GM23248 (cell line): ENCODE data around the gene SMIM38. TPM values are rescaled to one million over a fixed set of nuclear protein-coding genes. Genes with fewer than 3 reads are reported as not detected.

ENCODE experiments used
- DNase-seq: peaks from one replicate; pipeline ENCODE4 v3.0.0-alpha.2; 2015
- H2AFZ ChIP-seq: fragments of 200-600 bp; sonication (generic); 2 replicates; pipeline ENCODE4 v1.6.1; 2016; ENCODE audit warnings: antibody characterized with exemption
- H3F3A ChIP-seq: fragments of 200-600 bp; sonication (generic); 2 replicates; pipeline ENCODE4 v1.6.1; 2016; ENCODE audit warnings: mild to moderate bottlenecking, antibody characterized with exemption, mixed run types; ENCODE audit not compliant: insufficient read depth
- H3K27ac ChIP-seq: fragments of 200-600 bp; sonication (generic); 2 replicates; pipeline ENCODE4 v1.5.1; 2016; ENCODE audit warnings: mild to moderate bottlenecking
- H3K27me3 ChIP-seq: fragments of 200-600 bp; sonication (generic); replicated peaks from 2 replicates; pipeline ENCODE4 v1.6.1; 2016; ENCODE audit warnings: mild to moderate bottlenecking; ENCODE audit not compliant: insufficient read depth
- H3K36me3 ChIP-seq: fragments of 200-600 bp; sonication (generic); 2 replicates; pipeline ENCODE4 v1.6.1; 2016; ENCODE audit warnings: low read depth, mild to moderate bottlenecking
- H3K4me1 ChIP-seq: fragments of 200-600 bp; sonication (generic); 2 replicates; pipeline ENCODE4 v1.6.1; 2016; ENCODE audit warnings: mild to moderate bottlenecking; ENCODE audit not compliant: insufficient read depth
- H3K4me2 ChIP-seq: fragments of 200-600 bp; sonication (generic); one replicate; pipeline ENCODE4 v1.6.1; 2016; ENCODE audit warnings: mild to moderate bottlenecking; ENCODE audit not compliant: unreplicated experiment
- H3K4me3 ChIP-seq: fragments of 200-600 bp; sonication (generic); 2 replicates; pipeline ENCODE4 v1.5.1; 2016; ENCODE audit warnings: mild to moderate bottlenecking
- H3K79me2 ChIP-seq: fragments of 200-600 bp; sonication (generic); 2 replicates; pipeline ENCODE4 v1.6.1; 2016; ENCODE audit warnings: mild to moderate bottlenecking; ENCODE audit not compliant: insufficient read depth
- H3K9ac ChIP-seq: fragments of 200-600 bp; sonication (generic); 2 replicates; pipeline ENCODE4 v1.6.1; 2016; ENCODE audit warnings: mild to moderate bottlenecking
- H3K9me2 ChIP-seq: fragments of 200-600 bp; sonication (generic); 2 replicates; pipeline ENCODE4 v1.6.1; 2016; ENCODE audit warnings: mixed run types, mild to moderate bottlenecking, moderate library complexity; ENCODE audit not compliant: insufficient read depth
- H3K9me3 ChIP-seq: fragments of 200-600 bp; sonication (generic); one replicate; pipeline ENCODE4 v1.6.1; 2017; ENCODE audit warnings: low read depth
- H4K20me1 ChIP-seq: fragments of 200-600 bp; sonication (generic); 2 replicates; pipeline ENCODE4 v1.6.0; 2016; ENCODE audit not compliant: insufficient read depth
- EZH2 ChIP-seq: fragments of 200-600 bp; sonication (generic); IDR thresholded peaks from 2 replicates; pipeline ENCODE4 v1.6.1; 2018; ENCODE audit warnings: antibody characterized with exemption, mild to moderate bottlenecking; ENCODE audit not compliant: insufficient read depth, poor library complexity, severe bottlenecking
- EZH2phosphoT487 ChIP-seq: fragments of 200-600 bp; sonication (generic); IDR thresholded peaks from 2 replicates; pipeline ENCODE4 v1.6.1; 2018; ENCODE audit warnings: antibody characterized with exemption, moderate library complexity, mild to moderate bottlenecking, low read depth; ENCODE audit not compliant: insufficient read depth
- WGBS, 2 experiments: methylation state at CpG; one replicate each; pipeline ENCODE4 v1.1.6; 2015 to 2017; ENCODE audit warnings: low lambda C conversion rate in 2 of 2, low coverage in 1 of 2; ENCODE audit errors: missing lambda C conversion rate in 2 of 2; 5-methylcytosine and 5-hydroxymethylcytosine counted together
- in situ Hi-C: fragments of 300-500 bp; cut with MboI; formaldehyde crosslinking; loops from 2 replicates; pipeline ENCODE4 v1.15.0; 2020
- polyA plus RNA-seq: library from polyadenylated mRNA; unstranded; fragments of >200 nt; fragmentation: Nextera tagmentation; extraction: Ambion mirVana; gene quantifications from 2 replicates; pipeline ENCODE4 v1.2.1, GENCODE V29; 2016
- total RNA-seq: library from RNA; depleted of rRNA; stranded (reverse); fragments of >200 nt; shearing (Covaris generic); gene quantifications from 2 replicates; pipeline ENCODE4 v1.2.3, GENCODE V29; 2014

SMIM38 gene
- total and polyA plus RNA-seq, 2 experiments from 2014 or later = not detected

GRCh38 chr11:69154211-69154913, 1.4 kb upstream of the SMIM38 start:
- no peaks in the 10 kb centered on the region for H3K36me3 ChIP-seq
- DNase-seq = no peak
- WGBS, 2 experiments = 78 to 87% methylated on average over 16 to 21 of the region's 21 CpGs
- H3F3A ChIP-seq = no peaks in the 10 kb centered on the region
- in situ Hi-C loops = no loop called here
- no peaks in the 10 kb centered on the region for H3K27me3 ChIP-seq
- no peak overlapping the region for H3K27ac ChIP-seq
- H4K20me1 ChIP-seq = no peaks in the 10 kb centered on the region
- no peak for TF ChIP-seq EZH2phosphoT487
- no peak for TF ChIP-seq EZH2
- peaks cover 5% of the 10 kb centered on the region; the same call in 1 of the 2 replicates for H3K4me1 ChIP-seq
- H3K79me2 ChIP-seq = no peaks in the 10 kb centered on the region
- H3K9me2 ChIP-seq = no peaks in the 10 kb centered on the region
- H2AFZ ChIP-seq = no peak overlapping the region
- no peaks in the 10 kb centered on the region for H3K9me3 ChIP-seq
- H3K9ac ChIP-seq = no peak overlapping the region
- H3K4me3 ChIP-seq = no peak overlapping the region
- H3K4me2 ChIP-seq = no peak overlapping the region

GRCh38 chr11:69154938-69155301, 815 bp upstream of the SMIM38 start:
- Histone ChIP-seq H3K9me3 (no peaks in the 10 kb centered on the region), H3K4me2 (no peak overlapping the region), H3K27ac (no peak overlapping the region), H3K4me3 (no peak overlapping the region), H3F3A (no peaks in the 10 kb centered on the region), H4K20me1 (no peaks in the 10 kb centered on the region), H3K36me3 (no peaks in the 10 kb centered on the region), H2AFZ (no peak overlapping the region), H3K4me1 (peaks cover 5% of the 10 kb centered on the region; the same call in 1 of the 2 replicates), H3K9me2 (no peaks in the 10 kb centered on the region), H3K27me3 (no peaks in the 10 kb centered on the region), H3K9ac (no peak overlapping the region), H3K79me2 (no peaks in the 10 kb centered on the region)
- 92 to 94% methylated on average over 10 of the region's 10 CpGs for WGBS, 2 experiments
- no peak for TF ChIP-seq EZH2phosphoT487
- no peak for TF ChIP-seq EZH2
- no peak for DNase-seq
- in situ Hi-C loops = no loop called here

GRCh38 chr11:69156235-69156639, 502 bp downstream of the SMIM38 start:
- Histone ChIP-seq H3K79me2 (no peaks in the 10 kb centered on the region), H3K9me3 (no peaks in the 10 kb centered on the region), H3K36me3 (no peaks in the 10 kb centered on the region), H3K9ac (no peak overlapping the region), H3K9me2 (no peaks in the 10 kb centered on the region), H3K27ac (no peak overlapping the region), H3K4me3 (no peak overlapping the region), H3F3A (no peaks in the 10 kb centered on the region), H3K4me2 (no peak overlapping the region), H3K27me3 (no peaks in the 10 kb centered on the region), H4K20me1 (no peaks in the 10 kb centered on the region), H3K4me1 (peaks cover 5% of the 10 kb centered on the region; the same call in 1 of the 2 replicates), H2AFZ (no peak overlapping the region)
- in situ Hi-C loops = no loop called here
- WGBS, 2 experiments = 87% methylated on average over 13 of the region's 13 CpGs
- no peak for DNase-seq
- no peak for TF ChIP-seq EZH2phosphoT487
- no peak for TF ChIP-seq EZH2

GRCh38 chr11:69156673-69157155, 979 bp downstream of the SMIM38 start:
- Histone ChIP-seq H3K4me3 (0 out of 2 replicates have a peak overlapping the region, but pooled peaks have one; percentile 1), H2AFZ (peak overlapping the region; percentile 69)

More at GRCh38 chr11:69156673-69157155, 979 bp downstream of the SMIM38 start:
- peak overlapping the region; percentile 6 for H3K4me2 ChIP-seq
- H3K79me2 ChIP-seq = no peaks in the 10 kb centered on the region
- in situ Hi-C loops = no loop called here
- 77 to 78% methylated on average over 13 to 15 of the region's 15 CpGs for WGBS, 2 experiments
- no peaks in the 10 kb centered on the region for H3K9me2 ChIP-seq
- peak overlapping the region; percentile 49 for H3K9ac ChIP-seq
- H4K20me1 ChIP-seq = no peaks in the 10 kb centered on the region
- no peaks in the 10 kb centered on the region for H3K9me3 ChIP-seq
- no peaks in the 10 kb centered on the region for H3F3A ChIP-seq
- H3K27me3 ChIP-seq = no peaks in the 10 kb centered on the region
- H3K27ac ChIP-seq = no peak overlapping the region
- H3K36me3 ChIP-seq = no peaks in the 10 kb centered on the region
- H3K4me1 ChIP-seq = peaks cover 5% of the 10 kb centered on the region; the same call in 1 of the 2 replicates
- peak; percentile 45 for DNase-seq
- TF ChIP-seq EZH2 (no peak), EZH2phosphoT487 (no peak)
